ENCODE measurements around the gene IQCF2. TPM values are rescaled to one million over a fixed set of nuclear protein-coding genes. Genes with fewer than 3 reads are reported as not detected.
"Not testable (repeated sequence)": the region's sequence is repeated elsewhere in the genome, so short reads cannot be mapped to it uniquely, and the experiment has no call there.

IQCF2 gene
- total and polyA plus RNA-seq, 9 of the 15 experiments (the other 6 are each of a cell fraction or from before 2014, with no cell fraction given), result not detected

- H3K27ac ChIP-seq (ENCODE audit: extremely low read depth, low read depth, low read length); H3K4me2 ChIP-seq (ENCODE audit: insufficient read depth, low read length); BruUV-seq (replicated peaks); ATAC-seq; H4K20me1 ChIP-seq (replicated peaks; ENCODE audit: control insufficient read depth, insufficient read depth, low read length); H3K9ac ChIP-seq (ENCODE audit: insufficient read depth in 1 of 2, low read depth in 2 of 2, low read length in 2 of 2); CTCF ChIA-PET (ENCODE audit: low intra/inter-chr PET ratio); intact Hi-C loops (cut with micrococcal nuclease); H3K9me3 ChIP-seq (replicated peaks; ENCODE audit: control insufficient read depth, insufficient read depth, low read depth, low read length); H3K9me1 ChIP-seq (ENCODE audit: control insufficient read depth, insufficient read depth, low read length); H3K27me3 ChIP-seq (ENCODE audit: control insufficient read depth in 2 of 2, insufficient read depth in 2 of 2, low read length in 2 of 2); H3K79me2 ChIP-seq (ENCODE audit: control insufficient read depth, insufficient read depth, low read length); POLR2A ChIA-PET; H3K4me3 ChIP-seq; H3K4me1 ChIP-seq (replicated peaks in 1 of 2; ENCODE audit: control insufficient read depth in 2 of 2, insufficient read depth in 2 of 2, low read length in 2 of 2); H3K36me3 ChIP-seq (ENCODE audit: control insufficient read depth, insufficient read depth, low read length); DNase-seq (ENCODE audit: extremely low read depth in 1 of 4, low spot score in 3 of 4); FAIRE-seq; in situ Hi-C loops (cut with MboI); H2AFZ ChIP-seq (ENCODE audit: low read depth, low read length): not testable (repeated sequence)
- WGBS (ENCODE audit: insufficient coverage, low coverage, missing lambda C conversion rate), result 5% methylated on average over 1 of the region's 1 CpG
These were observed 6.0 kb upstream of the IQCF2 start for GRCh38 chr3:51855411-51855810.

- H3K4me3 ChIP-seq, result no peak overlapping the region
- no peaks in the 10 kb centered on the region for H4K20me1 ChIP-seq (replicated peaks; ENCODE audit: control insufficient read depth, insufficient read depth, low read length)
- intact Hi-C loops (cut with micrococcal nuclease), result no loop called here
- CTCF ChIA-PET (ENCODE audit: low intra/inter-chr PET ratio), result no interaction called here
- no peak for FAIRE-seq
- no peaks in the 10 kb centered on the region for H3K36me3 ChIP-seq (ENCODE audit: control insufficient read depth, insufficient read depth, low read length)
- under 1% methylated on average over 12 of the region's 13 CpGs for WGBS (ENCODE audit: insufficient coverage, low coverage, missing lambda C conversion rate)
- H2AFZ ChIP-seq (ENCODE audit: low read depth, low read length), result no peak overlapping the region
- H3K4me2 ChIP-seq (ENCODE audit: insufficient read depth, low read length), result no peak overlapping the region
- no peak overlapping the region for H3K27ac ChIP-seq (ENCODE audit: extremely low read depth, low read depth, low read length)
- no peak overlapping the region for H3K9ac ChIP-seq (ENCODE audit: insufficient read depth in 1 of 2, low read depth in 2 of 2, low read length in 2 of 2)
- ATAC-seq, result no peak
- POLR2A ChIA-PET, result no interaction called here
- no peaks in the 10 kb centered on the region for H3K4me1 ChIP-seq (replicated peaks in 1 of 2; ENCODE audit: control insufficient read depth in 2 of 2, insufficient read depth in 2 of 2, low read length in 2 of 2)
- no peaks in the 10 kb centered on the region for H3K27me3 ChIP-seq (ENCODE audit: control insufficient read depth in 2 of 2, insufficient read depth in 2 of 2, low read length in 2 of 2)
- no peaks in the 10 kb centered on the region for H3K9me1 ChIP-seq (ENCODE audit: control insufficient read depth, insufficient read depth, low read length)
- in situ Hi-C loops (cut with MboI), result no loop called here
- H3K9me3 ChIP-seq (replicated peaks; ENCODE audit: control insufficient read depth, insufficient read depth, low read depth, low read length), result no peaks in the 10 kb centered on the region
- no peaks in the 10 kb centered on the region for H3K79me2 ChIP-seq (ENCODE audit: control insufficient read depth, insufficient read depth, low read length)
- BruUV-seq (replicated peaks), result no TSS peak
- no peak for TF ChIP-seq SMARCC2 (IDR thresholded peaks at IDR 0.05; ENCODE audit: low read depth)
- TF ChIP-seq ZNF174 (CRISPR knock-in tag; IDR thresholded peaks at IDR 0.05), result no peak
- TF ChIP-seq THAP12 (CRISPR knock-in tag; IDR thresholded peaks at IDR 0.05), result no peak
- no peak for TF ChIP-seq HDGF (IDR thresholded peaks at IDR 0.05)
- TF ChIP-seq CBFB (CRISPR knock-in tag; IDR thresholded peaks at IDR 0.05), result no peak
- no peak for TF ChIP-seq NFXL1 (CRISPR knock-in tag; IDR thresholded peaks at IDR 0.05)
- TF ChIP-seq NBN (IDR thresholded peaks at IDR 0.05; ENCODE audit: low read depth), result no peak
- TF ChIP-seq ELF4 (CRISPR knock-in tag; IDR thresholded peaks at IDR 0.05), result no peak
- no peak for TF ChIP-seq PTTG1 (tag; IDR thresholded peaks at IDR 0.05; ENCODE audit: low read depth)
- TF ChIP-seq MTA2 (IDR thresholded peaks at IDR 0.05; ENCODE audit: low read depth), result no peak
- no peak for TF ChIP-seq HDAC6 (IDR thresholded peaks at IDR 0.05; ENCODE audit: low read depth, low read length)
- no peak for TF ChIP-seq EWSR1 (IDR thresholded peaks at IDR 0.05; ENCODE audit: borderline replicate concordance, low read depth, partially characterized antibody)
- no peak for DNase-seq (ENCODE audit: extremely low read depth in 1 of 4, low spot score in 3 of 4)
These were observed 1.5 kb downstream of the IQCF2 start for GRCh38 chr3:51862886-51863285.

All from K562 (cell line).